ENCODE measurements around the gene GLOD5. TPM values are rescaled to one million over a fixed set of nuclear protein-coding genes. Genes with fewer than 3 reads are reported as not detected.

Gene GLOD5
- polyA plus RNA-seq, 2 of the 4 experiments (the other 2 are of a cell fraction): not detected

DNA sequence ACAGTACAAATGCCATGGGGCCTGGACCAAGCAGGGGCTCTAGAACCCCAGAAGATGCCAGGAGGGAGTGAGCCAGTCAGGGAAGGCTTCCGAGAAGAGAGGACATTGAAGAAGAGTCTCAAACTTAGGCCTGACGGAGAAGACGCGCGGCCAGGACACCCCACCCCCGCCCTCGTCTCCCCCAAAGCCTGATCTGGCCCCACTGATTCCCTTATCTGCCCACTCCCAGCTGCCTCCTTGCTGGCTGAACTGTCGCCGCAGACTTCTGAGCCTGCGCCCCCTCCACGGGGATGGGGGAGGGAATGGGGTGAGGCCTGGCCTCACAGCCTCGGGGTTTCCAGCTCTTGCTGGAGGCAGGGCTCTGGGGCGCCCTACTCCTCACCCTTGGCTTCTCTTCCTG lies 21.2 kb downstream of the GLOD5 start:
- no peak overlapping the region for H3K27ac ChIP-seq
- H3K4me3 ChIP-seq: no peak overlapping the region
- WGBS (ENCODE audit: missing lambda C conversion rate): 87% methylated on average over 8 of the region's 13 CpGs
- ChIA-PET CTCF (no interaction called here), POLR2A (no interaction called here)
- H3K9me3 ChIP-seq: no peaks in the 10 kb centered on the region
- ATAC-seq: no peak
- DNase-seq (ENCODE audit: low read depth in 1 of 2, low spot score in 1 of 2): no peak
- no peak overlapping the region for H3K4me2 ChIP-seq
- TF ChIP-seq, protein P1, sequence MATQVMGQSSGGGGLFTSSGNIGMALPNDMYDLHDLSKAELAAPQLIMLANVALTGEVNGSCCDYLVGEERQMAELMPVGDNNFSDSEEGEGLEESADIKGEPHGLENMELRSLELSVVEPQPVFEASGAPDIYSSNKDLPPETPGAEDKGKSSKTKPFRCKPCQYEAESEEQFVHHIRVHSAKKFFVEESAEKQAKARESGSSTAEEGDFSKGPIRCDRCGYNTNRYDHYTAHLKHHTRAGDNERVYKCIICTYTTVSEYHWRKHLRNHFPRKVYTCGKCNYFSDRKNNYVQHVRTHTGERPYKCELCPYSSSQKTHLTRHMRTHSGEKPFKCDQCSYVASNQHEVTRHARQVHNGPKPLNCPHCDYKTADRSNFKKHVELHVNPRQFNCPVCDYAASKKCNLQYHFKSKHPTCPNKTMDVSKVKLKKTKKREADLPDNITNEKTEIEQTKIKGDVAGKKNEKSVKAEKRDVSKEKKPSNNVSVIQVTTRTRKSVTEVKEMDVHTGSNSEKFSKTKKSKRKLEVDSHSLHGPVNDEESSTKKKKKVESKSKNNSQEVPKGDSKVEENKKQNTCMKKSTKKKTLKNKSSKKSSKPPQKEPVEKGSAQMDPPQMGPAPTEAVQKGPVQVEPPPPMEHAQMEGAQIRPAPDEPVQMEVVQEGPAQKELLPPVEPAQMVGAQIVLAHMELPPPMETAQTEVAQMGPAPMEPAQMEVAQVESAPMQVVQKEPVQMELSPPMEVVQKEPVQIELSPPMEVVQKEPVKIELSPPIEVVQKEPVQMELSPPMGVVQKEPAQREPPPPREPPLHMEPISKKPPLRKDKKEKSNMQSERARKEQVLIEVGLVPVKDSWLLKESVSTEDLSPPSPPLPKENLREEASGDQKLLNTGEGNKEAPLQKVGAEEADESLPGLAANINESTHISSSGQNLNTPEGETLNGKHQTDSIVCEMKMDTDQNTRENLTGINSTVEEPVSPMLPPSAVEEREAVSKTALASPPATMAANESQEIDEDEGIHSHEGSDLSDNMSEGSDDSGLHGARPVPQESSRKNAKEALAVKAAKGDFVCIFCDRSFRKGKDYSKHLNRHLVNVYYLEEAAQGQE (IDR thresholded peaks at IDR 0.05): no peak
- no peak for TF ChIP-seq KDM1A (IDR thresholded peaks at IDR 0.05; ENCODE audit: low read depth)
- TF ChIP-seq, protein P2, sequence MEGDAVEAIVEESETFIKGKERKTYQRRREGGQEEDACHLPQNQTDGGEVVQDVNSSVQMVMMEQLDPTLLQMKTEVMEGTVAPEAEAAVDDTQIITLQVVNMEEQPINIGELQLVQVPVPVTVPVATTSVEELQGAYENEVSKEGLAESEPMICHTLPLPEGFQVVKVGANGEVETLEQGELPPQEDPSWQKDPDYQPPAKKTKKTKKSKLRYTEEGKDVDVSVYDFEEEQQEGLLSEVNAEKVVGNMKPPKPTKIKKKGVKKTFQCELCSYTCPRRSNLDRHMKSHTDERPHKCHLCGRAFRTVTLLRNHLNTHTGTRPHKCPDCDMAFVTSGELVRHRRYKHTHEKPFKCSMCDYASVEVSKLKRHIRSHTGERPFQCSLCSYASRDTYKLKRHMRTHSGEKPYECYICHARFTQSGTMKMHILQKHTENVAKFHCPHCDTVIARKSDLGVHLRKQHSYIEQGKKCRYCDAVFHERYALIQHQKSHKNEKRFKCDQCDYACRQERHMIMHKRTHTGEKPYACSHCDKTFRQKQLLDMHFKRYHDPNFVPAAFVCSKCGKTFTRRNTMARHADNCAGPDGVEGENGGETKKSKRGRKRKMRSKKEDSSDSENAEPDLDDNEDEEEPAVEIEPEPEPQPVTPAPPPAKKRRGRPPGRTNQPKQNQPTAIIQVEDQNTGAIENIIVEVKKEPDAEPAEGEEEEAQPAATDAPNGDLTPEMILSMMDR (IDR thresholded peaks at IDR 0.05): no peak
- TF ChIP-seq, protein P3, sequence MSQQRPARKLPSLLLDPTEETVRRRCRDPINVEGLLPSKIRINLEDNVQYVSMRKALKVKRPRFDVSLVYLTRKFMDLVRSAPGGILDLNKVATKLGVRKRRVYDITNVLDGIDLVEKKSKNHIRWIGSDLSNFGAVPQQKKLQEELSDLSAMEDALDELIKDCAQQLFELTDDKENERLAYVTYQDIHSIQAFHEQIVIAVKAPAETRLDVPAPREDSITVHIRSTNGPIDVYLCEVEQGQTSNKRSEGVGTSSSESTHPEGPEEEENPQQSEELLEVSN (IDR thresholded peaks at IDR 0.05; ENCODE audit: borderline replicate concordance, low read depth): no peak
- TF ChIP-seq, protein P4, sequence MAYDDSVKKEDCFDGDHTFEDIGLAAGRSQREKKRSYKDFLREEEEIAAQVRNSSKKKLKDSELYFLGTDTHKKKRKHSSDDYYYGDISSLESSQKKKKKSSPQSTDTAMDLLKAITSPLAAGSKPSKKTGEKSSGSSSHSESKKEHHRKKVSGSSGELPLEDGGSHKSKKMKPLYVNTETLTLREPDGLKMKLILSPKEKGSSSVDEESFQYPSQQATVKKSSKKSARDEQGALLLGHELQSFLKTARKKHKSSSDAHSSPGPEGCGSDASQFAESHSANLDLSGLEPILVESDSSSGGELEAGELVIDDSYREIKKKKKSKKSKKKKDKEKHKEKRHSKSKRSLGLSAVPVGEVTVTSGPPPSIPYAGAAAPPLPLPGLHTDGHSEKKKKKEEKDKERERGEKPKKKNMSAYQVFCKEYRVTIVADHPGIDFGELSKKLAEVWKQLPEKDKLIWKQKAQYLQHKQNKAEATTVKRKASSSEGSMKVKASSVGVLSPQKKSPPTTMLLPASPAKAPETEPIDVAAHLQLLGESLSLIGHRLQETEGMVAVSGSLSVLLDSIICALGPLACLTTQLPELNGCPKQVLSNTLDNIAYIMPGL (CRISPR knock-in tag; IDR thresholded peaks at IDR 0.05; ENCODE audit: borderline replicate concordance): no peak
- TF ChIP-seq NPAS2 (CRISPR knock-in tag; IDR thresholded peaks at IDR 0.05; ENCODE audit: borderline replicate concordance): no peak
- no peak for TF ChIP-seq HOXB13 (CRISPR knock-in tag; IDR thresholded peaks at IDR 0.05; ENCODE audit: low read depth)
- no peak for TF ChIP-seq MYC (IDR thresholded peaks at IDR 0.05; ENCODE audit: borderline replicate concordance, low read length)
- TF ChIP-seq GATA3 (IDR thresholded peaks at IDR 0.05; ENCODE audit: borderline replicate concordance): no peak
- no peak for TF ChIP-seq BHLHE40 (IDR thresholded peaks at IDR 0.05; ENCODE audit: low read depth, low read length)
- TF ChIP-seq, protein P5, sequence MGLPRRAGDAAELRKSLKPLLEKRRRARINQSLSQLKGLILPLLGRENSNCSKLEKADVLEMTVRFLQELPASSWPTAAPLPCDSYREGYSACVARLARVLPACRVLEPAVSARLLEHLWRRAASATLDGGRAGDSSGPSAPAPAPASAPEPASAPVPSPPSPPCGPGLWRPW (IDR thresholded peaks at IDR 0.05): no peak
- TF ChIP-seq HDAC2 (IDR thresholded peaks at IDR 0.05): no peak
- TF ChIP-seq TP53 (CRISPR knock-in tag; IDR thresholded peaks at IDR 0.05): no peak
- TF ChIP-seq, protein P6, sequence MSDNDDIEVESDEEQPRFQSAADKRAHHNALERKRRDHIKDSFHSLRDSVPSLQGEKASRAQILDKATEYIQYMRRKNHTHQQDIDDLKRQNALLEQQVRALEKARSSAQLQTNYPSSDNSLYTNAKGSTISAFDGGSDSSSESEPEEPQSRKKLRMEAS (IDR thresholded peaks at IDR 0.05): no peak
- TF ChIP-seq, protein P7, sequence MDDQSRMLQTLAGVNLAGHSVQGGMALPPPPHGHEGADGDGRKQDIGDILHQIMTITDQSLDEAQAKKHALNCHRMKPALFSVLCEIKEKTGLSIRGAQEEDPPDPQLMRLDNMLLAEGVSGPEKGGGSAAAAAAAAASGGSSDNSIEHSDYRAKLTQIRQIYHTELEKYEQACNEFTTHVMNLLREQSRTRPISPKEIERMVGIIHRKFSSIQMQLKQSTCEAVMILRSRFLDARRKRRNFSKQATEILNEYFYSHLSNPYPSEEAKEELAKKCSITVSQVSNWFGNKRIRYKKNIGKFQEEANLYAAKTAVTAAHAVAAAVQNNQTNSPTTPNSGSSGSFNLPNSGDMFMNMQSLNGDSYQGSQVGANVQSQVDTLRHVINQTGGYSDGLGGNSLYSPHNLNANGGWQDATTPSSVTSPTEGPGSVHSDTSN (IDR thresholded peaks at IDR 0.05): no peak
- TF ChIP-seq NR3C1 (IDR thresholded peaks at IDR 0.05): no peak
- no peak for TF ChIP-seq RFX5 (IDR thresholded peaks at IDR 0.05)
- TF ChIP-seq HEYL (CRISPR knock-in tag; IDR thresholded peaks at IDR 0.05): no peak
- FAIRE-seq: no peak
- no peaks in the 10 kb centered on the region for H3K4me1 ChIP-seq
